Activated CD8-positive, alpha-beta memory T cell treated with anti-CD3 and anti-CD28 coated beads for 24 hours (primary cell): ENCODE results near the gene DLX1.

Experiments used
- DNase-seq: peaks from one replicate; pipeline ENCODE4 v3.0.0-alpha.2; 2020

The DLX1 gene

DNA sequence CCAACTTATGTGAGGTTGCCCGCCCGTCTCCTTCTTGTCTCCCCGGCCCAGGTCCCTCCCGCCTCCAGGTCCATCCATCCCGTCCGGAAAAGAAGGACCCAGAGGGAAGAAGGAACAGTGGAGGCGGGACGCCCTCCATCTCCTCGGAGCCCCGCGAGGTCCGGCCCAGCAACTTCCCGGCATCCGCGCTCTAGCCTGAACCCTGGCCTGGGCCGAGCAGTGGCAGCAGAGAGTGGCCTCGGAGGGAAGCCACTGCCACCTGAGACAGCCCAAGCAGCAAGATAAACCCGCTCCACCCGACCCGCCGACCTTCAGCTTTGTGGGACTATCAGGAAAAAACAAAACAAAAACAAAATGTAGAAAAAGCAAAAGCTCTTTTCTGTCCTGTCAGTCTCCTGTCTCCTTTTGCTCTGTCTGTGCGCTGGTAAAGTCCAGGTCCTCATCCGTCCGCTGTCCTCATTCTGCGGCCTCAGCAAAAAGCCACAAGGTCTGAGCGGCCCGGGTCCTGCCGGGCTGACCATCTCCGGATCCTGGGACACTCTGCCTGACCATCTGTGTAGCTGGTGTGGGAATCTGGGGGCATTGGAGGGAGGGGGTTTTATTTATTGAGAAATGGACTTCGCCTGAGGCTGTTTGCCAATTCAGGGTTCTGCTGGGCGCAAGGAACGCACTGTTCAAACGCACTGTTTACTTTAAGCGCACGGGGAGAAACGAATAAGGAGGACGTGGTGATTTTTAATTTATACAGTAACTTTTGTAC lies 3.1 kb downstream of the DLX1 start:
- DNase-seq = no peak

GRCh38 chr2:172089005-172089504 lies 3.7 kb downstream of the DLX1 start:
- no peak for DNase-seq

DNA sequence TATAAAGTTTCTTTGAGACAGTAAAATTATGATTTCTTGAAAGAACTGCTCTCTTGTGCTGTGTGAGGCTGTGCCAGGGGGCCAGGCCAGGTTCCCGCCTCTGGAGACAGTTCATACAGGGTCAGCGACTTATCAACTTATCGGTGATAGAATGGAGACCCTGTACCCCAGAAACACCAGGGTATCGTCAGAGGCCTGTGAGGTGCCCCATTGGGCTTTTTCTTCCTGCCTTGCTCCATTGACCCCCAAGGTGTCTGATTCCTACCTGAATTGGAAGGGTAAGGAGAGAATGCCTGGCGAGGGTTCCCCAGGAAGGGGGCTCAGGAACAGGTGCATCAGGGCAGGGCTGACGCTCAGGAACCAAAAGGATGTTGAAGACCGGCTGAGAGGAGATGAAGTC lies 4.3 kb downstream of the DLX1 start:
- DNase-seq = no peak

DNA sequence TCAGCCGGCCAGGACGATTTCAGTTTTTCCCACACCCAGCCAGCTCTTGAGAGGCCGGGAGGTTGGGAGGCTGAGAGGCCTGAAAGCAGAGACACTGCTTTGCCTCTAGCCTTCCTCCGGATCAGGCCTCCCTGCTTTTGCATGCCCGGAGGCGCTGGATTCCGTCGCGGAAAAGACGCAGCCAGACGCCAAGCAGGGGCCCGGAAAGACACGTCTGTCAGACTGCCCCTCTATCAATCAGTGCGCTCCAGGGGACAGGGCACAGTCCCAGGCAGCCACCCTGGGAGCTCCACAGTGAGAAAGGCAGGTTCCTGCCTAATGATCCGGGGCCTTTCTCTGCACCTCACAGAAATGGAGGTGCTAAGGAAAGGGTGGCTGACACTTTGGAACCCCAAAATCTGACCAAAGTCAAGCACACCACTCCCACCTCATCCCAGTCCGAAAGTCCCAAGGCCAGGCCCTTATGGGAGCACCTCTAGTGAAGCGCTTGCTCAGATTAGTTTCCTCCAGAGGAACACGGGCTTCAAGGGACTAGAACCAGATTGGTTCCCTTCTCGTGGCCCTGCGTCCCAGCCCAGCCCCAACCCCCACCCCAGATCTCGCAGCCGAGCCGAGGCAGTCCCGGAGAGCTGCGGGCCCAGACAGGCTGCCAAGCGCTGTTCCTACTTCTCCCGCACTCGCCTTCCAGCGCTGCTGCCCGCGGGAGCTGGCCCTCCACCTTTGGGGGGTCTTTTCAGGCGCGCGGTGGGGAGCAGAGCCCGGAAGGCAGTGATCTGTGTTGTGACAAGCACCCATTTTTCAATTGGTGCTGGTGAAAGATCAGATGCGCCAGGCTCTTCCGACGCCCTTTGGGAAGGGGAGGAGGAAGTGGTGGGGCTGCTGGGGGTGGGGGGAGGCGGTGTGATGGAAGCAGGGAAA lies 5.0 kb downstream of the DLX1 start:
- no peak for DNase-seq

GRCh38 chr2:172091000-172091641 lies 5.8 kb downstream of the DLX1 start:
- DNase-seq = no peak

DNA sequence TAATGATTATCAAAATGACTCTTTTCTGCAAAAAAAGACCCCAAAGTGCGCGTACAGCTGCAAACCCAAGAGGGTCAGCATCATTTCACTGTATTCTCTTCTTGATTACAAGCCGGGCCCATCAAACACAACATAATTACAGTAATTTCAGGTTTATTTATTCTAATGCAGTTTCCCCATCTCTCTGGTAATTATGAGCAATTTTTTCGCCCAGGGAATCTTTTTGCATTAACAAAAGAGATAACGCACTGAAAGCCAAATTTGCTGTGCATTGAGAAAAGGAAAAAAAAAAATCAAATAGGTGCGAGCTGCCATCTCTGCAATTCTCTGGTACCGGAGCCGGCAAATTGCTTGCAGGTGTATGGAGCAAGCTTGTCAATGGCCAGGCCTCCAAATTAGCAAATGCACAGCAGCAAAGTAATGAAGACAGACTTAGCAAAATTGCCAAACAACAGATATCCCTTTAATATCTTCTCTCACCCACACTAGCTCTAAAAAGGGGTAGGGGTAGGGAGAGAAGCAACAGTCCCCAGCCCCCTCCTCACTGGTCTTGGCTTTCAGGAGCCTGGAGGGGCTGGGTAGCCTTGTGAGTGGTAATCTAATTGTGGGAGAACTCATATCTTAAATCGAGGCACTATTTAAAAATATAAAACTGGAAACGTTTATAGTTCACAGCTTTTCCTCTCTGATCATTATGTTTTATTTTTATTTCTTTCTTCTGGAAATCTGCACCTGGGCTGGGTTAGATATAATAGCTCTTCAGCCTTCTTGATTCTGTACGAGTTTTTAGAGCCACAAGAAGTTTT lies 6.7 kb downstream of the DLX1 start:
- no peak for DNase-seq

DNA sequence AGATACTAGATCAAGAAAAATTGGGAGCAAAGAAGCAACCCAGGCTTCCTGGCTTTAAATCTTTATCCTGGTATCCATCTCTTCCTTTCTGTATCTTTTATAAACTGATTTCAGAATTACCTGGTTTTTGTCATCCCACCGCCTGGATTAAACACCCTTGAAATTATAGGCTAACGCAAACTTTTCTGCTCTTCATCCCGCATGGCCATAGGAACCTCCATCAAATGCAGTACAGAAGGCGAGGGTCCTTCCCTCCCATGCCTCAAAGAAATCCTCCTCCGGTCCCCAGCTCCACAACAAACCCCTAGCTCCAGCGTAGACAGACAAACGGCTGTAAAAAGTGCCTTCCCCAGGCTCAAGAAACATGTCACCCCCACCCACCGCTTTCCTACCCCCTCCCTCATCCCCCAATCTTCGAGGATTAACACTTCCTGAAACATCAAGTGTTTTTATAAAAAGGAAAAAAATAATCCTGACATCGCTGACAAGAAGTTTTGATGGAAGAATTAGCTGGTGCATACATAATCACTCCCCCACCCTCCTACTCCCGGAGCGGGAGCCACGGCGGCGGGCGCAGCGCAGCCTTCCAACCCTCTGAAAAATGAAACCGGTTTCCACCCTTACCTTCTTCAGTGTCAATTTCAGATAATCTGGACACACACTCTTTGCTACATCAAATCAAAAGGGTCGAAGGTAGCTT lies 7.6 kb downstream of the DLX1 start:
- no peak for DNase-seq

DNA sequence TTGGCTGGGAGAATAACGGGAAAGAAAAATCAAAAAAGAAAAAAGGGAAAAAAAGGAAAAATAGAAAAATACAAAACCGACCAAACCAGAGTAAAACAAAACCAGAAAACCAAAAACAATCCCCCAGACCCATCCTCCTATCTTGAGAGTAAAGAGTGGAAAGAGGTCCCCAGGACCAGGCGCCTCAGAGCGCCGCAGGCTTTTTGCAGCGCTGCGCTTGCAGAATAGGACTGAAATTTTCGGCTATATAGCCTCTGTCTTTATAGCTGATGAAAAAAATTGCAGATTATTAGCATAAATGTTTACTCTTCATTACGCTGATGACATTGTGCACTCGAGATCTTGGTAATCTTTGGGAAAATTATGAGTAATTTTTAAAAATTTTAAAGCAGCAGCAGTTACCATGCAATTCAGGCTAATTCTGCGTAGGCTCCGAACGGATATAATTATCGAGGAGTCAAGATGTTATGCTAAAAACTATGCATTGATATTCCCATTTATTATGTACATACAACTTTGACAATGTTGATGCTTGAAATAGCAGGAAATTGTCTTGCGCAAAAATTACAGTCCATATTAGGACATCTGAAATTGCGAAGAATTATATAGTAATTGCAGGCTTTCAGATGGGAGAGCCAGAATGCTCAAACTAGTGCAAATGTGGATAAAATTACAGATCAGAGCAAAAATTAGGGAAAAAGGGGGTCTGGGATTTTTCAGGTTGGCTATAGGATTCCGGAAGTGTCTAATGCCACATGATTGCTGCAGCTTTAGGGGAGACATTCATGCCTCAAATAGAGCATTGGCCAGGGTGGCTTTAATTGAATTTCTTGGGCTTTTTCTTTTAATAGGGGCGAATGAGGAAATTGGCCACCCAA lies 8.3 kb downstream of the DLX1 start:
- no peak for DNase-seq

DNA sequence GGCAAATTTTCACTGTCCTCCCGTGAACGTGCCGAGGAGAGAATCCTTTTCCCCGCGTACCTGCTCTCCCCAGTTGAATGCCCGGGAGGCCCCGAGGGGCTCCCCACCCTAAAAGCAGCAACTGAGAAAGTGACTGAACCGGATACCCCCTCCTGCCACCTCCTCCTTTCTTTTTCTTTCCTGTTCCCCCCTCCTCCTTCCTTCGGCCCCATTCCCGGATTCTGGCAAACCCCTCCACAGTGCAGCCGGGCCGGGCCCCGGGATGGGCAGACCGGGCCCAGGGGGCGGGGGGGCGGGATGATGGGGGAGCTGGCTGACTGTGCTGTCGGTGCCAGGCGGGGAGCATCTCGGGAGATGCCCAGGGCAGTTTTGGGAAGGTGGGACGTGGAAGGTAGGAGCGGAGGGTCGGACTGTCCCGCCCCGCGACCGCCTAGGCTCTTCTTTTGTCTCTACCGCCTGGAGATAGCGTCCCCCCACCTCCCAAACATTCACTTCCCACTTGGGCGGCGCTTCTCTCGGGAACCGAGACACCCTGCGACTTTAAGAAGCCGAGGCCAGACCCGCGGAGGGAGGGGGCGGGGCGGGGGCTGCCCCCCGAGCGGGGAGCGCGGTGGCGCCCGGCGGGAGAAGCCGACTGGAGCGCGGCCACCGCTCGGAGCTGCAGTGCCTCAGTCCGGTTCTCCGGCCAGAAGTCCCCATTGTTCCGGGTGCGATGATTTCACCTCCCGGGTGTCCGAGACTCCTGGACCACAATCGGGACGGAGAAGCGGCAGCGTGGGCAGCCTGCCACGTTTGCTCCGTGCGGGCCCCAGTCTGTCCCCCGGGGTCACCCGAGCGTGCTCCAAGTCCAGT lies 9.2 kb downstream of the DLX1 start:
- no peak for DNase-seq

DNA sequence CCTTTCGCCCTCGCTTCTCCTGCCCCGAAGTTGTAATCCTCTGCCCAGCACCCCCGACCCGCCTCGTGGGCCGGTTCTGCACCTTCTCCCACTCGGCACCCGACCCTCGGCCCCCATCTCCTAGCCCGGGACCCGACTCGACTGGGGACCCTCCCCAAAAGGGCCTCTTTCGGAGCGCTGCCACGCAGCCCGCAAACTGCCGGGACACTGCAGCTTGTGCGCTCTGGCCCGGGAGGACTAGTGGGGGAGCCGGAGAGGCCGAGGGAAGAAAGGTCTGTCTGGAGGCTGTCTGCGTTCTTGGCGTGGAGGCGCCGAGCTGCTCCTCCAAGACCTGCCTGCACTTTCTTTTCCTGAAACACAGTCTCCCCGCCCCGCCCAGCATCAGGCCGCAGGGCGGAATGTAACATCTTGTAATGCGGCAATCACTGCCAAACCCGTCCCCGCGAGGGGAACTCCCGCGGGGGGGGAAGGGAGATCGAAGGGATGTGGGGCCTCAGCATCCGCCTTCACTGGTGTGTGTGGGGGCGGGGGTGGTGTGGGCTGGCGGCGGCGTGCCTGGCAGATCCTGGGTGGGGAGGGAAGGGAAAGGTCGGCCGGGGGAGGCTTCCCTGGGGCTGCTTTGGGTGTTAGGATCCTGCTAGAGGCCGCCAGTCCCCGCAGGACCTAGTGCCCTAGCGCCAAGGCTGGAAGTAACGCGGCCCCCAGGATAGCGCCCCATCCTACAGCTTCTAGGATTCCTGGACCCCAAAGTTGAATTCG lies 10.0 kb downstream of the DLX1 start:
- DNase-seq = peak; percentile 84

DNA sequence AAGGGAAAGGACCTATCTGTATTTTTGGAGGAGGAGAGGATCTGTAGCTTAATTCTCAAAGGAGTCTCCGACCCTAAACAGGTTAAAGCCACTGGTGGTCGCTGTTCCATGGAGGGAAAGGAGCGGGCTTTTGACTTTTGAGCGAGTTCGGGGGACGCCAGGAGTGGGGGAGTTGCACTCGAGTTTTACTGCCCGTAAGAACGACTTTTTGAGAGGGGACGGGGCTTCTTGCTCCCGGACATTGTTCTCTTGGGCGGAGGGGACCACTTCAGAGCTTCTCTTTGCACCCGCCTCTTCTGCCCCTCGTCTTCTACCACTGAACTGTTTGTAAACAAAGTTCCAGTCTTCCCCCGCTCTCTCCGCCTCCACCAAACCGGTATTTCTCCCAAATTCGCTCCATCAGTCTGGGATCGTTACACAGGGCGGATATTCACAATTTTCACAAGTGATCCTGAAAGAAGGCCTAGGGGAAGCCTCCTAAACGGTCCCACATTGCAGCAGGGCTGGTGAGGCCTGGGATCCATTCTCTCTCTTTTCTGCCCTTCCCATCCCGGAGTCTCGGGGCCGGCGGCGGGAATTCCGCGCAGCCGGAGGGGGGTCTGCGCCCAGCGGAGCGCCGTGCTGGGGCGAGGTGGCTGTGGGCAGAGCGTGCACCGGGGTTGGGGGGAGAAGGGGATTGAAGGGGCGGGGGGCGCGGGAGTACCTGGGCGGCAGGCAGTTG lies 10.8 kb downstream of the DLX1 start:
- DNase-seq = peak; percentile 66

GRCh38 chr2:172096626-172097547 lies 11.6 kb downstream of the DLX1 start:
- no peak for DNase-seq

- DNase-seq = no peak
Measured at GRCh38 chr2:172097557-172098131, 12.3 kb downstream of the DLX1 start.

DNA sequence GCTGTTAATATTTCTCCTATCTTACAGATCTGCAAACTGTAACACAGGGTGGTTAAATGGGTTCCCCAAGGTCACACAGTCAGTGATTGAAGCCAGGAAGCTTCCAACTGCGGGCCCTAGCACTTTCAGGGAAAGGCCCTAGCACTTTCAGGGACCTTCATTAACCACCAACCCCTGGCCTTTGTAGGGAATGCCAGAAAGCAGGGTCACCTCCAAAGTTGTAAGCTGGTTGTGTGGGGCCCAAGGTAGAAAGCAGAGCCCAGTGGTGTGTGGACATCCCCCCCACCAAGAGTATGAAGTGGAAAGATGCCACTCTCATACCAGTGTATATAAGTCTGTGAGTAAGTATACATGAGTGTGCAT lies 13.0 kb downstream of the DLX1 start:
- no peak for DNase-seq

- peak; percentile 74 for DNase-seq
Measured at GRCh38 chr2:172098650-172099471, 13.6 kb downstream of the DLX1 start.

- no peak for DNase-seq
Measured at GRCh38 chr2:172099472-172100079, 14.3 kb downstream of the DLX1 start.
